ENCODE results near the gene C14orf93.

GRCh38 chr14:23002592-23002991 is 7.4 kb downstream of the C14orf93 start:
- TF ChIP-seq CTCF (IDR thresholded peaks at IDR 0.05; ENCODE audit: low read length) (no peak), EZH2 (IDR thresholded peaks at IDR 0.05; ENCODE audit: borderline replicate concordance, low read length) (no peak)
